Neural progenitor cell (in vitro differentiated cells): ENCODE results near the gene AUTS2. TPM values are rescaled to one million over a fixed set of nuclear protein-coding genes. Genes with fewer than 3 reads are reported as not detected.

Experiments used
- DNase-seq: peaks from one replicate; pipeline ENCODE4 v3.0.0-alpha.2; 2016; ENCODE audit warnings: low spot score
- H2AFZ ChIP-seq: fragments of 200-600 bp; sonication (generic); replicated peaks from 2 replicates; pipeline ENCODE4 v1.6.1; 2016; ENCODE audit warnings: antibody characterized with exemption
- H3F3A ChIP-seq: fragments of 200-600 bp; sonication (generic); 2 replicates; pipeline ENCODE4 v1.6.1; 2016; ENCODE audit warnings: antibody characterized with exemption, low read depth
- H3K27ac ChIP-seq: fragments of 200-600 bp; sonication (generic); 2 replicates; pipeline ENCODE4 v1.5.1; 2016; ENCODE audit warnings: mild to moderate bottlenecking
- H3K27me3 ChIP-seq: fragments of 200-600 bp; sonication (generic); 2 replicates; pipeline ENCODE4 v1.6.1; 2016; ENCODE audit warnings: mild to moderate bottlenecking, moderate library complexity
- H3K36me3 ChIP-seq: fragments of 200-600 bp; sonication (generic); 2 replicates; pipeline ENCODE4 v1.5.1; 2016
- H3K4me1 ChIP-seq: fragments of 200-600 bp; sonication (generic); 2 replicates; pipeline ENCODE4 v1.6.1; 2016; ENCODE audit warnings: mixed run types
- H3K4me2 ChIP-seq: fragments of 200-600 bp; sonication (generic); 2 replicates; pipeline ENCODE4 v1.6.1; 2016
- H3K4me3 ChIP-seq: fragments of 200-600 bp; sonication (generic); 2 replicates; pipeline ENCODE4 v1.5.1; 2016
- H3K79me2 ChIP-seq: fragments of 200-600 bp; sonication (generic); 2 replicates; pipeline ENCODE4 v1.6.1; 2016; ENCODE audit warnings: low read depth
- H3K9ac ChIP-seq: fragments of 200-600 bp; sonication (generic); 2 replicates; pipeline ENCODE4 v1.6.1; 2016
- H3K9me3 ChIP-seq: fragments of 200-600 bp; sonication (generic); 2 replicates; pipeline ENCODE4 v1.5.1; 2016; ENCODE audit warnings: low read depth
- H4K20me1 ChIP-seq: fragments of 200-600 bp; sonication (generic); 2 replicates; pipeline ENCODE4 v1.6.1; 2016; ENCODE audit warnings: low read depth
- H3K27ac Mint-ChIP-seq: 3 replicates; pipeline ENCODE4 v1.8.0; 2021; ENCODE audit warnings: mixed read lengths
- H3K27me3 Mint-ChIP-seq: 2 replicates; pipeline ENCODE4 v1.8.0; 2022; ENCODE audit warnings: low read depth, mild to moderate bottlenecking, inconsistent platforms, moderate library complexity, mixed read lengths; ENCODE audit not compliant: insufficient read depth
- H3K36me3 Mint-ChIP-seq: 3 replicates; pipeline ENCODE4 v1.8.0; 2021; ENCODE audit warnings: mixed read lengths
- H3K4me1 Mint-ChIP-seq: 3 replicates; pipeline ENCODE4 v1.8.0; 2021; ENCODE audit warnings: mixed read lengths
- H3K4me3 Mint-ChIP-seq: 3 replicates; pipeline ENCODE4 v1.8.0; 2021; ENCODE audit warnings: mild to moderate bottlenecking, moderate library complexity, mixed read lengths
- H3K9me3 Mint-ChIP-seq: 3 replicates; pipeline ENCODE4 v1.8.0; 2020; ENCODE audit warnings: mixed read lengths
- EZH2 ChIP-seq: fragments of 200-600 bp; sonication (generic); IDR thresholded peaks from 2 replicates; pipeline ENCODE4 v1.6.1; 2017; ENCODE audit warnings: antibody characterized with exemption, mild to moderate bottlenecking, moderate library complexity
- EZH2phosphoT487 ChIP-seq: fragments of 200-600 bp; sonication (generic); IDR thresholded peaks from 2 replicates; pipeline ENCODE4 v1.6.1; 2017; ENCODE audit warnings: antibody characterized with exemption
- total RNA-seq: library from RNA; depleted of rRNA; stranded (reverse); fragments of >200 nt; gene quantifications from 2 replicates; pipeline ENCODE4 v1.2.3, GENCODE V29; 2015; ENCODE audit warnings: low replicate concordance
- TF ChIP-seq, protein P1 (sequence below): fragments of 200-600 bp; sonication (generic); IDR thresholded peaks from 2 replicates; pipeline ENCODE4 v1.5.1; 2017; ENCODE audit warnings: antibody characterized with exemption, mild to moderate bottlenecking

The AUTS2 gene
- total RNA-seq, 1 donor from 2014 or later, result 50.0 TPM

DNA sequence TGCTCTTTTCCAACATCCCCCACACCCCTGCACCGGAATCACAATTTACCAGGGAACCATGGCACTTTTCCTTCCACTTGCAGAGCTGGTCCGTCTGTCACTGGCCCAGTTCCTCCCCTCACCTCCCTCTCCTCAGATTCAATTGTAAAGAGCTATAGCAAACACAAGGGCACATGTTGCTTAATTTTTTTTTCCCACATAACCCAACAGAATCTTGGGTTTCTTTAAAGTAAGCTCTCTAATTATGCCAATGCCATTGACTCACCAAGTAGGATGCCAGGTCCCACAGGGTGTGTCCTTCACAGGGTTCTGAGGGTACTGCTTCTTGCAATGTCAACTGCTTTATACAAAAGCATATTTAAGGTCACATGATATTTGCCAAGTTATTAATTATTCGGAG is 262.2 kb downstream of the AUTS2 start:
- Histone ChIP-seq H3K4me1 (peaks cover 15% of the 10 kb centered on the region), H3K9ac (no peak overlapping the region), H3K79me2 (no peaks in the 10 kb centered on the region), H3K36me3 (no peaks in the 10 kb centered on the region), H4K20me1 (peaks cover 9% of the 10 kb centered on the region), H3K27me3 (no peaks in the 10 kb centered on the region), H2AFZ (no peak overlapping the region), H3K4me3 (no peak overlapping the region), H3K9me3 (no peaks in the 10 kb centered on the region), H3K4me2 (no peak overlapping the region), H3K27ac (no peak overlapping the region), H3F3A (no peaks in the 10 kb centered on the region)
- Mint-ChIP-seq H3K36me3 (no peaks in the 10 kb centered on the region), H3K27me3 (no peaks in the 10 kb centered on the region), H3K4me3 (no peak overlapping the region), H3K27ac (no peak overlapping the region), H3K4me1 (peaks cover 59% of the 10 kb centered on the region), H3K9me3 (no peaks in the 10 kb centered on the region)
- no peak for DNase-seq
- TF ChIP-seq, protein P1, sequence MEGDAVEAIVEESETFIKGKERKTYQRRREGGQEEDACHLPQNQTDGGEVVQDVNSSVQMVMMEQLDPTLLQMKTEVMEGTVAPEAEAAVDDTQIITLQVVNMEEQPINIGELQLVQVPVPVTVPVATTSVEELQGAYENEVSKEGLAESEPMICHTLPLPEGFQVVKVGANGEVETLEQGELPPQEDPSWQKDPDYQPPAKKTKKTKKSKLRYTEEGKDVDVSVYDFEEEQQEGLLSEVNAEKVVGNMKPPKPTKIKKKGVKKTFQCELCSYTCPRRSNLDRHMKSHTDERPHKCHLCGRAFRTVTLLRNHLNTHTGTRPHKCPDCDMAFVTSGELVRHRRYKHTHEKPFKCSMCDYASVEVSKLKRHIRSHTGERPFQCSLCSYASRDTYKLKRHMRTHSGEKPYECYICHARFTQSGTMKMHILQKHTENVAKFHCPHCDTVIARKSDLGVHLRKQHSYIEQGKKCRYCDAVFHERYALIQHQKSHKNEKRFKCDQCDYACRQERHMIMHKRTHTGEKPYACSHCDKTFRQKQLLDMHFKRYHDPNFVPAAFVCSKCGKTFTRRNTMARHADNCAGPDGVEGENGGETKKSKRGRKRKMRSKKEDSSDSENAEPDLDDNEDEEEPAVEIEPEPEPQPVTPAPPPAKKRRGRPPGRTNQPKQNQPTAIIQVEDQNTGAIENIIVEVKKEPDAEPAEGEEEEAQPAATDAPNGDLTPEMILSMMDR, result no peak
- TF ChIP-seq EZH2 (no peak), EZH2phosphoT487 (no peak)

DNA sequence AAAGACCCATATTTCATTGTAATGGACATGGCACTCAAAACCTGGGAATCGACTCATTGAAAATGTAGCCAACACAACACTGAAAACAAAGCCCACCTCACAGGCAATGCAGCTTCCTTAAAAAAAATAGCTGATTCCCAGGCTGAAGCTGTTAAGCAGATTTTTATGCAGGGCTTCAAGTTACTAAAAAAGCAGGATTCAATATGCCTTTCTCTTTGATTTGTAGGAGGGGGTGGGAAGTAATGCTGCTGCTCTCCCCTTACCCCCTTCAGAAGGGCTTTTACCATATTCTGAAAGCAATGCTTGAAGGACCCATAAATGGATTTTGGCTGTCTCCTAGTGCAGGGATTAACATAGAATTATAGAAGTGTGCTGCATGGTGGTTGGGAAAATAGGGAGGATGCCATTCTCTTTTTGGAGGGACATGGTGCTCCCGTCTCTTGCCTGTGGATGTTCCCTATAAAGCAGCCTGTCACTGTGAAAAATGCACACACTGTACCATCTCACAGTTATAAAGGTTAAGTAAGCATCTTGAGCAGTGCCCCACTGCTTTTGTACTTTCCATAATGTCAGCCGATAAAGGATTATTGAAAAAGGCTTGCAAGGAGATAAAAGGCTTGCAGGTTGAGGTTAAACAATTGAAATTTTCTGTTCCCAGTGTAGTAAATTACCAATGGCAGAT is 262.8 kb downstream of the AUTS2 start:
- Mint-ChIP-seq H3K4me1 (peaks cover 54% of the 10 kb centered on the region), H3K27me3 (no peaks in the 10 kb centered on the region), H3K4me3 (no peak overlapping the region), H3K36me3 (no peaks in the 10 kb centered on the region), H3K27ac (no peak overlapping the region), H3K9me3 (no peaks in the 10 kb centered on the region)
- H3K27me3 ChIP-seq, result no peaks in the 10 kb centered on the region
- H3K36me3 ChIP-seq, result no peaks in the 10 kb centered on the region
- TF ChIP-seq EZH2, result no peak
- TF ChIP-seq, protein P1, result no peak
- TF ChIP-seq EZH2phosphoT487, result no peak
- H3K9ac ChIP-seq, result no peak overlapping the region
- H2AFZ ChIP-seq, result no peak overlapping the region
- H3F3A ChIP-seq, result no peaks in the 10 kb centered on the region
- H3K79me2 ChIP-seq, result no peaks in the 10 kb centered on the region
- no peak overlapping the region for H3K4me2 ChIP-seq
- H3K27ac ChIP-seq, result no peak overlapping the region
- no peaks in the 10 kb centered on the region for H3K9me3 ChIP-seq
- peaks cover 18% of the 10 kb centered on the region for H3K4me1 ChIP-seq
- no peak for DNase-seq
- H4K20me1 ChIP-seq, result peaks cover 9% of the 10 kb centered on the region
- no peak overlapping the region for H3K4me3 ChIP-seq

DNA sequence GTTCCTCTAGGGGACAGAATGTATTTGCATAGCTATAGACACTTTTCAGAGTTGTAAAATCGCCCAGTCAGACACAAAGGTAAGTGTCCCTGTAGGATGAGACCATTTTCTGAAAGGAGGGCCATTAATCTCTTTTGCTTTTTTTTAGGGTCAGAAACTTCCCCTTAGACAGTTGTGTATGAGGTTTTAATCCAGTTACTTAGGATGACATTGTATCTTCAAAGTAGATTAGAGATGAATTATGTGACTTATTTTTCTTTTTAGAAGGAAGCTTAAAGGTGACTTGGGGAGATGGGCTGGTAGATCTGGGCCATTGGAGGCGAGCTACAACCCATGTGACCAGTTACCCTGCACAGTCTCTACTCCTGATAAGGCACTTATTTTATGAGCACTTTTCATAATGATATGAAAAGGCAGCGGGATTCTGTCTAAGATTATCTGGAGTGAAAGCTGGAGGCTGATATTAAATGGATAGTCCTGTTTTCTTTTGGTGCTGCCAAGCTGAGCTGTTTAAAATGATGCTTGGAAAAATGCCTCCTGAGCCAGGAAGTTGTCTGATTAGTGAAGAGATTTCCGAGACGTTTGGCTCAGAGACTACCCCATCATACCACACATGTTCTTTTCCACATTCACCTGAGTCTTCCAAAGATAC is 264.3 kb downstream of the AUTS2 start:
- Mint-ChIP-seq H3K9me3 (no peaks in the 10 kb centered on the region), H3K27ac (no peak overlapping the region), H3K27me3 (no peaks in the 10 kb centered on the region), H3K4me3 (no peak overlapping the region), H3K36me3 (no peaks in the 10 kb centered on the region), H3K4me1 (peaks cover 48% of the 10 kb centered on the region)
- H3K4me2 ChIP-seq, result no peak overlapping the region
- DNase-seq, result no peak
- H2AFZ ChIP-seq, result no peak overlapping the region
- H3K4me1 ChIP-seq, result peaks cover 29% of the 10 kb centered on the region
- no peaks in the 10 kb centered on the region for H3K9me3 ChIP-seq
- TF ChIP-seq, protein P1, result no peak
- no peak for TF ChIP-seq EZH2phosphoT487
- TF ChIP-seq EZH2, result no peak
- peaks cover 6% of the 10 kb centered on the region for H3F3A ChIP-seq
- no peak overlapping the region for H3K27ac ChIP-seq
- H4K20me1 ChIP-seq, result peaks cover 14% of the 10 kb centered on the region
- no peak overlapping the region for H3K4me3 ChIP-seq
- H3K27me3 ChIP-seq, result no peaks in the 10 kb centered on the region
- H3K9ac ChIP-seq, result no peak overlapping the region
- no peaks in the 10 kb centered on the region for H3K79me2 ChIP-seq
- H3K36me3 ChIP-seq, result no peaks in the 10 kb centered on the region
